Omental fat pad (tissue), 4 donors: ENCODE results near the gene CFAP20. TPM values are rescaled to one million over a fixed set of nuclear protein-coding genes. Genes with fewer than 3 reads are reported as not detected.

Source experiments
- ATAC-seq: fragments of 150-250 bp; one replicate; pipeline ENCODE4 v1.9.1; 2016; ENCODE audit warnings: mild to moderate bottlenecking, moderate library complexity; ENCODE audit not compliant: low FRiP score
- DNase-seq: peaks from one replicate; pipeline ENCODE4 v3.0.0-alpha.2; 2019; ENCODE audit warnings: low spot score
- total RNA-seq, 4 donors: library from RNA; depleted of rRNA; stranded (reverse); fragments of >200 nt; gene quantifications; one replicate each; pipeline ENCODE4 v1.1.0, GENCODE V29; 2016
- TF ChIP-seq, protein P1 (sequence below), 3 donors: fragments of 450-650 bp; IDR thresholded peaks; one replicate each; pipeline ENCODE4 v1.5.1; 2016 to 2017; ENCODE audit warnings: antibody characterized with exemption in 3 of 3, mild to moderate bottlenecking in 3 of 3, moderate library complexity in 2 of 3

CFAP20 gene
- total RNA-seq: 10 to 100 TPM; 28.5 to 39.2 (median 33.8) TPM

- DNase-seq: peak; percentile 85
- ATAC-seq: peak; percentile 95
- TF ChIP-seq, protein P1, sequence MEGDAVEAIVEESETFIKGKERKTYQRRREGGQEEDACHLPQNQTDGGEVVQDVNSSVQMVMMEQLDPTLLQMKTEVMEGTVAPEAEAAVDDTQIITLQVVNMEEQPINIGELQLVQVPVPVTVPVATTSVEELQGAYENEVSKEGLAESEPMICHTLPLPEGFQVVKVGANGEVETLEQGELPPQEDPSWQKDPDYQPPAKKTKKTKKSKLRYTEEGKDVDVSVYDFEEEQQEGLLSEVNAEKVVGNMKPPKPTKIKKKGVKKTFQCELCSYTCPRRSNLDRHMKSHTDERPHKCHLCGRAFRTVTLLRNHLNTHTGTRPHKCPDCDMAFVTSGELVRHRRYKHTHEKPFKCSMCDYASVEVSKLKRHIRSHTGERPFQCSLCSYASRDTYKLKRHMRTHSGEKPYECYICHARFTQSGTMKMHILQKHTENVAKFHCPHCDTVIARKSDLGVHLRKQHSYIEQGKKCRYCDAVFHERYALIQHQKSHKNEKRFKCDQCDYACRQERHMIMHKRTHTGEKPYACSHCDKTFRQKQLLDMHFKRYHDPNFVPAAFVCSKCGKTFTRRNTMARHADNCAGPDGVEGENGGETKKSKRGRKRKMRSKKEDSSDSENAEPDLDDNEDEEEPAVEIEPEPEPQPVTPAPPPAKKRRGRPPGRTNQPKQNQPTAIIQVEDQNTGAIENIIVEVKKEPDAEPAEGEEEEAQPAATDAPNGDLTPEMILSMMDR (IDR thresholded peaks at IDR 0.05): no peak
Observed at GRCh38 chr16:58129097-58129936, at the start of gene CFAP20. TSS of gene CFAP20 (minus strand) at chr16:58129381. CDS start at chr16:58129115, 266 bp downstream.

DNA sequence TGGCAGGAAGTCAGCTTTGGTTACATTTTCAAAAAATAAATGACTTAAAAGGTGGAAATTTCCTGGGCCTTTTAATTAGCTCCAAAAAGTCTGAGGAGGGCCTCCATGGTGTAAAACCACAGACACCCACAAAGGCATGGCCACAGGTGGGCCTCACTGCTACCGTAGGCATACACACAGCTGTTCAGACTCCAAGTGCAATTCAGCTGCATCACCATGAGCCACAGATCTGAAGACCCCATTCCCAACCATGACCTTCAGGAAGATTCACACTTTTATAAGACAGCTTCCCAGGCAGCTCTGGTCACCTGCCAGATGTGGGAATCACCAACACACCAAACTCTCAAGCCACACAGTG, 48.2 kb upstream of the CFAP20 start:
- TF ChIP-seq, protein P1 (IDR thresholded peaks at IDR 0.05): no peak
- no peak for DNase-seq
- ATAC-seq: no peak

DNA sequence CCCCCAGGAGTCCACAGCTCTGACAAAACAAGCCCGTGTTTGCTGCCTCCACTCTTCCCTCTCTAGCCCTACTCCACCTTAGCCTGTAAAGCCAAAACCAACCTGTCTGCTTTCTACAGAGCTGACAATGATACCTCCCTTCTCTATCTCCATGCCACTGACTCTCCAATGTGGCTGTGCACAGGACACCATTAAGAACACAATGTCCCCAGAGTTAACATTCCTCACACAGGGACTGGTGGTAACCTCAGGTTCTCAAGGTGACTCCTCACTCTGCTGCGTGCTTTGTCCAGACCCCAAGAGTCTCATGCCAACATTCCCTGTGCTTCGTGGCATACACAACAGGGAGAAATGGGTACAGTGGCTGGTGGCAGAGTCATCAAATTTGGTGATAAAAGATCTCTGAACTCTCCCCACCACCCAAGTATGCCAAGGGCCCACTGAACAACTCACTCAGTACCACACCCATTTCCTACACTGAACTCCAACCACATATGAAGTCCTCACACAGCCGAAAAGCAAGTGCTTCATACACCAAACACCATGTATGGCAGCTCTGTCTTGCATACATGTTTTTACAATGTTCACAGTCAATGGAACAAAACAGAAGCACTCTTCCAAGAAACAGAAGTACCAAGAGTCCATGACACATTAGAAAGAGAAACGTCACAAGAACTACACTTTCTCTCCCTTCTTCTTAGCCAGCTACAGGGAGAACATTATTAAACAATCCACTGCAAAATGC, 47.6 kb upstream of the CFAP20 start:
- DNase-seq: no peak
- TF ChIP-seq, protein P1 (IDR thresholded peaks at IDR 0.05): no peak
- no peak for ATAC-seq

DNA sequence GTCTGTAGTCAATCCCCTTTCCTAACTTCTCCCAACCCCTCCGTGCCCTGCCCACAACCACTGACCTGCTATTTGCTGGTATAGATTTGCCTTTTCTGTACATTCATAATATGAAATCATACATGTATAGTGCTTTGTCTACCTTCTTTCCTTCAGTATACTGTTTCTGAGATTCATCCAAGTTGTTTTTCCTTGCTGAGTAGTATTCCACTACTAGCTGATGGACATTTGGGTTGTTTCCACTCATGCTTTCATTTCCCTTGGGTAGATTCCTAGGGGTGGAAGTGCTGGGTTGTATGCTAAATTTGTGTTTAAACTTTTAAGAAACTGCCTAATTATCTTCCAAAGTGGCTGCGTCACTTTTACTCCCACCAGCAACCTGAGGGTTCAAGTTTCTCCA, 41.0 kb upstream of the CFAP20 start:
- TF ChIP-seq, protein P1 (IDR thresholded peaks at IDR 0.05): no peak

DNA sequence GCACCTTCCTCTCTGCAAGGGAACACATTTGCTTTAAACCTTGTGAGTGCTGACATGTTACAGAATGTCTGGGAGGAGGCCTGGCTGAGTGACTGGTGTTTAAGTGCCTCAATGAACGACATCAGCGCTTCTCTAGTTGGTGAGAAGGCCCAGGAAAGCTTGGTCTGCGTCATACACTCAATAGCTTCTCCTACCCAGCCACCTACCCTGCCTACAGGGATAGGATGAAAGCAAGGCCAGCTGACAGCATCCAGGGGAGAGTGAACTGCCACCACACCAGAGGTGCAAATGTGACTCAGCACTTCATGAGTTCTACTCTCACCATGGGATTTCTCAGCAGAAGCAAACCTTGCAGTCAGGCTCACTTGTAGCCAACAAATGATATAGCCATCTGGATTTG, 31.7 kb upstream of the CFAP20 start:
- ATAC-seq: no peak
- TF ChIP-seq, protein P1 (IDR thresholded peaks at IDR 0.05): no peak
- no peak for DNase-seq

More for the DNA sequence above, 41.0 kb upstream of the CFAP20 start:
- ATAC-seq (no peak), DNase-seq (no peak)

DNA sequence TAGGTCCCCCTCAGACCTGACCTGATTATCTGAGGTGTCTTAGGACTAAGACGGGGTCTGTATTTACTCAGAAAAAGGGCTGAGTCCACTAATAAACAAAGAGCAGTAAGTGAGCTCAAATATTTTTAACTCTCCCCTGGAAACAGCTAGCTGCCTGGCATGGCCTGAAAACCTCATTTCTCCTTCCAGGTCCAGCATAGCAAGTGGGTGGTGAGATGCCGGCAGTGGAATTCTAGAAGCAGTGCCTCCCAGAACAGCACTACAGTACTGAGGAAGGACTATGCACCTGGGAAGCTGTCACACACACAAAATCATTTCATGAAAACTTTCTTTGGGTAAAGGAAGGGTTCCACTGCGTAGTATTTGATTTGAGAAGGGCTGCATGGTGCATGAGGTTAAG, 29.5 kb upstream of the CFAP20 start:
- DNase-seq (no peak), ATAC-seq (no peak)

More for the DNA sequence above, 29.5 kb upstream of the CFAP20 start:
- TF ChIP-seq, protein P1 (IDR thresholded peaks at IDR 0.05): no peak
